Mesendoderm (in vitro differentiated cells): ENCODE results near the gene POTEB. TPM values are rescaled to one million over a fixed set of nuclear protein-coding genes. Genes with fewer than 3 reads are reported as not detected.
"Not testable (repeated sequence)": the region's sequence is repeated elsewhere in the genome, so short reads cannot be mapped to it uniquely, and the experiment has no call there.

Experiments used
- DNase-seq: peaks from one replicate; pipeline ENCODE4 v3.0.0; 2013
- H2AK5ac ChIP-seq: 2 replicates; pipeline ENCODE4 v1.6.1; 2013; ENCODE audit warnings: low read length, inconsistent platforms
- H2BK120ac ChIP-seq: 2 replicates; pipeline ENCODE4 v1.6.1; 2013; ENCODE audit warnings: low read depth, mild to moderate bottlenecking, low read length, moderate library complexity, mixed read lengths
- H2BK15ac ChIP-seq: replicated peaks from 2 replicates; pipeline ENCODE4 v1.6.1; 2013; ENCODE audit warnings: low read depth, mild to moderate bottlenecking, moderate library complexity
- H2BK5ac ChIP-seq: 2 replicates; pipeline ENCODE4 v1.6.1; 2013; ENCODE audit warnings: low read length, inconsistent platforms
- H3K18ac ChIP-seq: 2 replicates; pipeline ENCODE4 v1.6.1; 2013; ENCODE audit warnings: mild to moderate bottlenecking, low read length, mixed read lengths
- H3K23ac ChIP-seq: one replicate; pipeline ENCODE4 v1.6.1; 2013; ENCODE audit warnings: low read length
- H3K27ac ChIP-seq: 2 replicates; pipeline ENCODE4 v1.5.1; 2013; ENCODE audit warnings: low read depth, mild to moderate bottlenecking, inconsistent platforms, low read length, moderate library complexity
- H3K27me3 ChIP-seq: 2 replicates; pipeline ENCODE4 v1.6.1; 2013; ENCODE audit warnings: low read length, control low read depth, mild to moderate bottlenecking, inconsistent platforms; ENCODE audit not compliant: insufficient read depth, poor library complexity
- H3K36me3 ChIP-seq: 2 replicates; pipeline ENCODE4 v1.6.1; 2013; ENCODE audit warnings: low read length, inconsistent platforms; ENCODE audit not compliant: control insufficient read depth, insufficient read depth
- H3K4ac ChIP-seq: one replicate; pipeline ENCODE4 v1.6.1; 2013; ENCODE audit warnings: low read depth, mild to moderate bottlenecking, low read length, moderate library complexity
- H3K4me1 ChIP-seq: 2 replicates; pipeline ENCODE4 v1.6.1; 2013; ENCODE audit warnings: low read depth, low read length, inconsistent platforms; ENCODE audit not compliant: control insufficient read depth
- H3K4me2 ChIP-seq: 2 replicates; pipeline ENCODE4 v1.6.1; 2013; ENCODE audit warnings: low read length
- H3K4me3 ChIP-seq: 2 replicates; pipeline ENCODE4 v1.5.1; 2013; ENCODE audit warnings: mild to moderate bottlenecking, low read length
- H3K56ac ChIP-seq: one replicate; pipeline ENCODE4 v1.6.1; 2013; ENCODE audit warnings: low read length
- H3K79me1 ChIP-seq: 2 replicates; pipeline ENCODE4 v1.6.1; 2013; ENCODE audit warnings: low read length, inconsistent platforms
- H3K79me2 ChIP-seq: 2 replicates; pipeline ENCODE4 v1.6.1; 2013; ENCODE audit warnings: mild to moderate bottlenecking, low read length; ENCODE audit not compliant: control insufficient read depth, insufficient read depth
- H3K9ac ChIP-seq: 2 replicates; pipeline ENCODE4 v1.6.1; 2013; ENCODE audit warnings: low read length, inconsistent platforms
- H4K5ac ChIP-seq: one replicate; pipeline ENCODE4 v1.6.1; 2013; ENCODE audit warnings: low read length
- H4K8ac ChIP-seq: one replicate; pipeline ENCODE4 v1.6.1; 2013; ENCODE audit warnings: low read depth, mild to moderate bottlenecking, control low read depth, low read length, moderate library complexity
- WGBS: extraction: QIAGEN DNeasy Blood & Tissue Kit; methylation state at CpG from one replicate; pipeline ENCODE4 v1.1.7; 2013; ENCODE audit warnings: low lambda C conversion rate, missing lambda C conversion rate; ENCODE audit not compliant: insufficient coverage; ENCODE audit errors: extremely low coverage; 5-methylcytosine and 5-hydroxymethylcytosine counted together
- polyA plus RNA-seq, 2 experiments: library from polyadenylated mRNA; stranded (reverse); fragments of 200-250 nt; gene quantifications; one replicate each; pipeline ENCODE4 v1.2.3, GENCODE V29; 2013
- small RNA-seq: library from polyadenylated mRNA; stranded (forward); fragments of <200 nt; extraction: miRNeasy Mini kit (QIAGEN cat#:217004); gene quantifications from one replicate; pipeline ENCODE3, GENCODE V24; 2013; ENCODE audit not compliant: insufficient read depth

The POTEB gene
- polyA plus RNA-seq (2013, experiment 1 of 2): not detected
- not detected for polyA plus RNA-seq (2013, experiment 2 of 2)

DNA sequence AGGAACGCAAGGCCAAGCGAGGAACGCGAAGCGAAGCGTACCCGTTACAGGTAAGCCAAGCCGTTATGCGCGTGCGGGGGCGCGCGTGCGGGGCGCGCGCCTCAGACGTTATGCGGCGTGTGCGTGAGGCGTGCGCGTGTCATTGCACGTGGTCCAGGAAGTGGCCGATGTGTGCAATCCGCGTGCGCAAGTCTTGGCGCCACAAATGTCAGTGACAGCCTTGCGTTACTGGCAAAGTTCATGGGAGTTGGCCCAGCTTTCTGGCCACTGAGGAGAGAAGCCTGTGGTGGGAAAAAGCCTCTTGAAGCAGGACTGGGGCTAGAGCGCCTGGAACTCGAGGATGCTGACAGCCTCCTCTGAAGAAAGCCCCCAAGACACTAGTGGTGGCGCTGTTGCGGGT, at the start of gene POTEB:
Gene POTEB (minus strand): TSS at position 101 of the 400 bp plus-strand sequence. CDS start 489 bp downstream, outside the sequence.
- not testable (repeated sequence) for H3K4me2 ChIP-seq, DNase-seq, H3K27ac ChIP-seq, H3K79me1 ChIP-seq, H2AK5ac ChIP-seq, H3K56ac ChIP-seq, H3K36me3 ChIP-seq, H3K4ac ChIP-seq, H2BK5ac ChIP-seq, H3K18ac ChIP-seq, H3K4me3 ChIP-seq, H2BK120ac ChIP-seq, H2BK15ac ChIP-seq, H3K27me3 ChIP-seq, H3K23ac ChIP-seq, H4K8ac ChIP-seq, H3K79me2 ChIP-seq, H3K9ac ChIP-seq, H3K4me1 ChIP-seq, H4K5ac ChIP-seq
- no CpG with 5 or more reads among the region's 36 CpGs for WGBS

DNA sequence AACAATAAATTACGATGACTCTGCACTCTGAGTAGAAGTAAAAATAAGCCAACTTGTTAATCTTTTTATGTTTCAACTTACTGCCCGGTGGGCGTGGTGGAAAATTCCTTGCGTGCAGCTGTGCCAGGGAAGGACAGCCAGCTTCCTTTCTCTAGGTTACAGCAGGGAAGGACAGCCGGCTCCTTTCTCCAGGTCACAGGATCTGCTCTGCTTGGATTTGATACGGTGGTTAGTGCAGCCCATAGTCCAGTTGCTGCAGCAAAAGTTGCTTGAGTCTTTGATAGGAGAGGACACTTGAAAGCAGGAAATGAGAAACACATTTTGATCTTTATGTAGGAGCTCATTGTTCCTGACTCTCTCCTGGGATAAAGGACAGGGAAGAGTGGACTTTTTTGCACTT, 13.4 kb upstream of the POTEB start:
- H4K8ac ChIP-seq, H3K9ac ChIP-seq, H3K23ac ChIP-seq, H3K4me1 ChIP-seq, H3K79me2 ChIP-seq, H3K4me3 ChIP-seq, H2AK5ac ChIP-seq, H3K36me3 ChIP-seq, H3K4ac ChIP-seq, H3K27ac ChIP-seq, H3K79me1 ChIP-seq, H3K56ac ChIP-seq, H3K27me3 ChIP-seq, H3K18ac ChIP-seq, H2BK15ac ChIP-seq, H3K4me2 ChIP-seq, DNase-seq, H4K5ac ChIP-seq, H2BK5ac ChIP-seq, H2BK120ac ChIP-seq: not testable (repeated sequence)
- WGBS: no CpG with 5 or more reads among the region's 6 CpGs

DNA sequence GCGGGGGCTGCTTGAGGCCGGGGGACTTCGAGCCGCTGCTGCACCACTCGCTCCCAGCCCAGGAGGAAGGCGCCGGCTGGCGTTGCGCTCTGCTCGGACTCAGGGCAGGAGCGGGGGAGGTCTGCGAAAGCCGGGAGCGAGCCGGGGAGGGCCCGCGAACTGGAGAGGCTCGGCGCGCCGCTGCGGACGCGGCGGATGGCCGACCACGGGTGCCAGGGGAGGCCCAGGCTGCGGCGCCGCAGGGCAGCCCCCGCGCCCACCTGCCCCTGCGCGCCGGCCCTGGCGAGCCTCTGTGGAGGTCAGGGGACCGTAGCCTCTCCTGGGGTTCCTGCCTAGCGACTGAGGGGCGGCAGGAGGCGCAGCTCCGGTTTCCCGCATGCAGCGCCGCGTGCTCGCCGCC, 12.0 kb upstream of the POTEB start:
- H2BK5ac ChIP-seq, H3K4me2 ChIP-seq, H4K5ac ChIP-seq, H3K4ac ChIP-seq, H2BK15ac ChIP-seq, H3K27me3 ChIP-seq, H3K36me3 ChIP-seq, H3K79me2 ChIP-seq, DNase-seq, H3K23ac ChIP-seq, H2BK120ac ChIP-seq, H3K4me1 ChIP-seq, H4K8ac ChIP-seq, H3K56ac ChIP-seq, H2AK5ac ChIP-seq, H3K27ac ChIP-seq, H3K4me3 ChIP-seq, H3K9ac ChIP-seq, H3K18ac ChIP-seq, H3K79me1 ChIP-seq: not testable (repeated sequence)
- no CpG with 5 or more reads among the region's 47 CpGs for WGBS

DNA sequence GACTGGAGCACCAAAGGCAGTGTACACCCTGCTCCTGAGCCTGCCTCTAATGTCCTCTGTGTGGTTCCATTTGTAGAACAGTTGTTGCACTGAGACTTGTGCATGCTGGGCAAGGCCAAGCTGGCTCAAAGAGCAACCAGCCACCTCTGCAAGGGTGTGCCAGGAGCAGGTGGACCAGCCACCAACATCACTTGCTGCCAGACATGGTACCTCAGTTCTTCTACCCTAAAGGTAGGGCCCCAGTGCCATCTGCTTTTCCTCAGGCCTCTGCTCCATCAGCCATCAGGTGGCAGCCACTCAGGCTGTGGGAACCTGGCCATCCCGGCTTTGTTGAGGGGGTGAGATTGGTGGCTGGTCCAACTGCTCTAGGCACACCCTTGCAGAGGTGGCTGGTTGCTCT, 38.7 kb downstream of the POTEB start:
- not testable (repeated sequence) for DNase-seq, H3K27me3 ChIP-seq, H4K8ac ChIP-seq, H3K4me3 ChIP-seq, H3K4ac ChIP-seq, H4K5ac ChIP-seq, H3K27ac ChIP-seq, H3K36me3 ChIP-seq, H3K18ac ChIP-seq, H3K56ac ChIP-seq, H2AK5ac ChIP-seq, H3K4me1 ChIP-seq, H3K9ac ChIP-seq, H3K23ac ChIP-seq, H3K79me2 ChIP-seq, H3K4me2 ChIP-seq, H2BK15ac ChIP-seq, H2BK5ac ChIP-seq, H2BK120ac ChIP-seq, H3K79me1 ChIP-seq
- WGBS: no CpG with 5 or more reads among the region's 1 CpG

Small RNA genes within 50 kb of the gene (small RNA-seq; reads per million reads assigned to genes)
- gene MIR3118-4: not detected
- not detected for gene RNU6-631P
